ENCODE data around the gene GSDMA. TPM values are rescaled to one million over a fixed set of nuclear protein-coding genes. Genes with fewer than 3 reads are reported as not detected.

GSDMA gene
- total and polyA plus RNA-seq, 9 of the 15 experiments (the other 6 are each of a cell fraction or from before 2014, with no cell fraction given) = 0.04 to 0.13 (median 0.07) TPM; not detected in 2

- ChIA-PET POLR2A (interaction anchor here (0.5 to 2.2 kb wide), 3 partner anchors 8 to 61 kb away, joined by 3 to 16 read pairs (median 8); partner anchors contain the start of gene GSDMB), CTCF (ENCODE audit: low intra/inter-chr PET ratio) (interaction anchor here (1.8 kb wide), 1 partner anchor 39 kb away, joined by 7 read pairs; no protein-coding TSS in a partner anchor)
- WGBS (ENCODE audit: insufficient coverage, low coverage, missing lambda C conversion rate) = 43% methylated on average over 5 of the region's 5 CpGs
- DNase-seq (ENCODE audit: extremely low read depth in 1 of 4, low spot score in 3 of 4) (no peak), FAIRE-seq (no peak), ATAC-seq (no peak)
- TF ChIP-seq MAFK (IDR thresholded peaks at IDR 0.05; ENCODE audit: low read length) (peak; percentile 60; the same call in 1 of the 2 replicates), ZNF316 (IDR thresholded peaks at IDR 0.05) (peak; percentile 92), C11orf30 (IDR thresholded peaks at IDR 0.05; ENCODE audit: low read depth) (peak; percentile 88), HMBOX1 (IDR thresholded peaks at IDR 0.05) (peak; percentile 37), MAFF (IDR thresholded peaks at IDR 0.05; ENCODE audit: low read length) (peak; percentile 81), MAFG (tag; conservative IDR thresholded peaks at IDR 0.05) (peak; percentile 75)
- TF ChIP-seq, protein P1, sequence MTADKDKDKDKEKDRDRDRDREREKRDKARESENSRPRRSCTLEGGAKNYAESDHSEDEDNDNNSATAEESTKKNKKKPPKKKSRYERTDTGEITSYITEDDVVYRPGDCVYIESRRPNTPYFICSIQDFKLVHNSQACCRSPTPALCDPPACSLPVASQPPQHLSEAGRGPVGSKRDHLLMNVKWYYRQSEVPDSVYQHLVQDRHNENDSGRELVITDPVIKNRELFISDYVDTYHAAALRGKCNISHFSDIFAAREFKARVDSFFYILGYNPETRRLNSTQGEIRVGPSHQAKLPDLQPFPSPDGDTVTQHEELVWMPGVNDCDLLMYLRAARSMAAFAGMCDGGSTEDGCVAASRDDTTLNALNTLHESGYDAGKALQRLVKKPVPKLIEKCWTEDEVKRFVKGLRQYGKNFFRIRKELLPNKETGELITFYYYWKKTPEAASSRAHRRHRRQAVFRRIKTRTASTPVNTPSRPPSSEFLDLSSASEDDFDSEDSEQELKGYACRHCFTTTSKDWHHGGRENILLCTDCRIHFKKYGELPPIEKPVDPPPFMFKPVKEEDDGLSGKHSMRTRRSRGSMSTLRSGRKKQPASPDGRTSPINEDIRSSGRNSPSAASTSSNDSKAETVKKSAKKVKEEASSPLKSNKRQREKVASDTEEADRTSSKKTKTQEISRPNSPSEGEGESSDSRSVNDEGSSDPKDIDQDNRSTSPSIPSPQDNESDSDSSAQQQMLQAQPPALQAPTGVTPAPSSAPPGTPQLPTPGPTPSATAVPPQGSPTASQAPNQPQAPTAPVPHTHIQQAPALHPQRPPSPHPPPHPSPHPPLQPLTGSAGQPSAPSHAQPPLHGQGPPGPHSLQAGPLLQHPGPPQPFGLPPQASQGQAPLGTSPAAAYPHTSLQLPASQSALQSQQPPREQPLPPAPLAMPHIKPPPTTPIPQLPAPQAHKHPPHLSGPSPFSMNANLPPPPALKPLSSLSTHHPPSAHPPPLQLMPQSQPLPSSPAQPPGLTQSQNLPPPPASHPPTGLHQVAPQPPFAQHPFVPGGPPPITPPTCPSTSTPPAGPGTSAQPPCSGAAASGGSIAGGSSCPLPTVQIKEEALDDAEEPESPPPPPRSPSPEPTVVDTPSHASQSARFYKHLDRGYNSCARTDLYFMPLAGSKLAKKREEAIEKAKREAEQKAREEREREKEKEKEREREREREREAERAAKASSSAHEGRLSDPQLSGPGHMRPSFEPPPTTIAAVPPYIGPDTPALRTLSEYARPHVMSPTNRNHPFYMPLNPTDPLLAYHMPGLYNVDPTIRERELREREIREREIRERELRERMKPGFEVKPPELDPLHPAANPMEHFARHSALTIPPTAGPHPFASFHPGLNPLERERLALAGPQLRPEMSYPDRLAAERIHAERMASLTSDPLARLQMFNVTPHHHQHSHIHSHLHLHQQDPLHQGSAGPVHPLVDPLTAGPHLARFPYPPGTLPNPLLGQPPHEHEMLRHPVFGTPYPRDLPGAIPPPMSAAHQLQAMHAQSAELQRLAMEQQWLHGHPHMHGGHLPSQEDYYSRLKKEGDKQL (CRISPR knock-in tag; IDR thresholded peaks at IDR 0.05; ENCODE audit: borderline replicate concordance) = no peak
- TF ChIP-seq, protein P2, sequence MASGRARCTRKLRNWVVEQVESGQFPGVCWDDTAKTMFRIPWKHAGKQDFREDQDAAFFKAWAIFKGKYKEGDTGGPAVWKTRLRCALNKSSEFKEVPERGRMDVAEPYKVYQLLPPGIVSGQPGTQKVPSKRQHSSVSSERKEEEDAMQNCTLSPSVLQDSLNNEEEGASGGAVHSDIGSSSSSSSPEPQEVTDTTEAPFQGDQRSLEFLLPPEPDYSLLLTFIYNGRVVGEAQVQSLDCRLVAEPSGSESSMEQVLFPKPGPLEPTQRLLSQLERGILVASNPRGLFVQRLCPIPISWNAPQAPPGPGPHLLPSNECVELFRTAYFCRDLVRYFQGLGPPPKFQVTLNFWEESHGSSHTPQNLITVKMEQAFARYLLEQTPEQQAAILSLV (tag; IDR thresholded peaks at IDR 0.05) = no peak
- Histone ChIP-seq H3K9ac (ENCODE audit: insufficient read depth in 1 of 2, low read depth in 2 of 2, low read length in 2 of 2) (peak overlapping the region in 1 of 2 experiments; percentile 98; a peak in 1 of 4 replicates), H3K27ac (ENCODE audit: extremely low read depth, low read depth, low read length) (no peak overlapping the region; the same call in 2 of the 3 replicates), H3K9me3 (replicated peaks; ENCODE audit: control insufficient read depth, insufficient read depth, low read depth, low read length) (no peaks in the 10 kb centered on the region), H3K36me3 (ENCODE audit: control insufficient read depth, insufficient read depth, low read length) (peaks cover 22% of the 10 kb centered on the region), H2AFZ (ENCODE audit: low read depth, low read length) (peak overlapping the region; percentile 97), H3K27me3 (ENCODE audit: control insufficient read depth in 2 of 2, insufficient read depth in 2 of 2, low read length in 2 of 2) (no peaks in the 10 kb centered on the region), H4K20me1 (replicated peaks; ENCODE audit: control insufficient read depth, insufficient read depth, low read length) (peaks cover 10% of the 10 kb centered on the region), H3K79me2 (ENCODE audit: control insufficient read depth, insufficient read depth, low read length) (peaks cover 32% of the 10 kb centered on the region), H3K9me1 (ENCODE audit: control insufficient read depth, insufficient read depth, low read length) (no peaks in the 10 kb centered on the region), H3K4me2 (ENCODE audit: insufficient read depth, low read length) (peak overlapping the region; percentile 92), H3K4me3 (no peak overlapping the region; the same call in 1 of the 2 replicates), H3K4me1 (replicated peaks in 1 of 2; ENCODE audit: control insufficient read depth in 2 of 2, insufficient read depth in 2 of 2, low read length in 2 of 2) (peaks cover 5 to 12% of the 10 kb centered on the region in 2 experiments; a peak in 4 of 5 replicates)
- in situ Hi-C loops (cut with MboI) (no loop called here), intact Hi-C loops (cut with micrococcal nuclease) (no loop called here)
- BruUV-seq (replicated peaks) = no TSS peak
Observed at GRCh38 chr17:39979016-39979670, 16.3 kb downstream of the GSDMA start.

Measured in K562 (cell line).